Heart right ventricle (tissue), 16 donors: Measurements from ENCODE around the gene EGR1. TPM values are rescaled to one million over a fixed set of nuclear protein-coding genes. Genes with fewer than 3 reads are reported as not detected.

ENCODE experiments used
- ATAC-seq, 8 donors: fragments of 200-7000 bp; cut with Tn5 transposase; one replicate each; pipeline ENCODE4 v1.9.1; 2020; ENCODE audit warnings: mild to moderate bottlenecking in 8 of 8, moderate library complexity in 8 of 8, moderate number of reproducible peaks in 1 of 8
- DNase-seq, 2 donors: peaks; one replicate each; pipeline ENCODE4 v3.0.0-alpha.2; 2020
- H3K27ac ChIP-seq, 10 donors: fragments of 200-600 bp; sonication (generic) in 2 of 10; one replicate each; pipeline versions ENCODE4 v1.5.0 to v1.8.0; 2020 to 2022; ENCODE audit warnings: mild to moderate bottlenecking in 3 of 10
- H3K27me3 ChIP-seq, 7 donors: fragments of 200-600 bp; one replicate each; pipeline ENCODE4 v1.8.0; 2021 to 2022; ENCODE audit warnings: mild to moderate bottlenecking in 2 of 7
- H3K36me3 ChIP-seq, 9 donors: fragments of 200-600 bp; sonication (generic) in 1 of 9; one replicate each; pipeline versions ENCODE4 v1.5.0 to v1.8.0; 2020 to 2022; ENCODE audit warnings: mild to moderate bottlenecking in 2 of 9
- H3K4me1 ChIP-seq, 9 donors: fragments of 200-600 bp; sonication (generic) in 1 of 9; one replicate each; pipeline versions ENCODE4 v1.5.0 to v1.8.0; 2020 to 2022; ENCODE audit warnings: mild to moderate bottlenecking in 4 of 9
- H3K4me3 ChIP-seq, 10 donors: fragments of 200-600 bp; sonication (generic) in 2 of 10; one replicate each; pipeline versions ENCODE4 v1.5.0 to v1.8.0; 2020 to 2022; ENCODE audit warnings: mild to moderate bottlenecking in 7 of 10, moderate library complexity in 2 of 10
- H3K9me3 ChIP-seq, 11 donors: fragments of 200-600 bp in 10 of 11; sonication (generic) in 2 of 11; one replicate each; pipeline versions ENCODE4 v1.5.0 to v1.8.0; 2013 to 2022; ENCODE audit warnings: mild to moderate bottlenecking in 2 of 11, control low read depth in 1 of 11, moderate library complexity in 1 of 11
- CTCF ChIP-seq, 9 donors: fragments of 200-600 bp; sonication (generic) in 2 of 9; IDR thresholded peaks; one replicate each; pipeline versions ENCODE4 v1.5.0 to v1.8.0; 2021 to 2022; ENCODE audit warnings: antibody characterized with exemption in 9 of 9, mild to moderate bottlenecking in 5 of 9, moderate library complexity in 1 of 9
- WGBS, 2 donors: extraction: QIAGEN DNeasy Blood & Tissue Kit; methylation state at CpG; one replicate each; pipeline ENCODE4 v1.1.7; 2013; ENCODE audit warnings: inconsistent platforms in 1 of 2; 5-methylcytosine and 5-hydroxymethylcytosine counted together
- intact Hi-C, 10 donors: fragments of 100-400 bp; cut with DNase I; formaldehyde crosslinking; loops; one replicate each; pipeline versions ENCODE4 v1.11.1 to v1.14.2; 2022
- polyA plus RNA-seq, 2 donors: library from polyadenylated mRNA; stranded (reverse); fragments of 200-250 nt; gene quantifications; one replicate each; pipeline ENCODE4 v1.2.3, GENCODE V29; 2013
- total RNA-seq, 10 donors: library from RNA; stranded (reverse); fragmentation: NEBNext Ultra II Directional in 3 of 10; extraction: Animal tissue kit (Norgen Biotek cat#: 25700) in 3 of 10; gene quantifications; one replicate each; pipeline versions ENCODE4 v1.2.1 to v1.2.4, GENCODE V29; 2021 to 2023
- donor health status: Arrhythmogenic right ventricular cardiomyopathy.
- donor health status: ischemic (EF 13 %, LVEDD 7.1; RV severe dilation, severe dysfunction).
- donor health status: healthy with polysubstance abuse.
- donor health status: DM: no; HTN: yes; CAD: no.
- donor health status: DM: no; HTN: no; CAD: no.
- donor health status: ischemic (EF 25% LVEDD 6.9; RV normal size, moderate dysfunction).
- donor health status: ischemic (EF 25% LVEDD 5.7; RV mildly dilated, moderate dysfunction).
- donor health status: healthy.
- donor health status: DM: yes; HTN: yes; CAD: no.
- donor health status: Ischemic cardiomyopathy.
- donor health status: ischemic (EF 35%, LVEDD 5.7; RV mildly dilated, moderate dysfunction).
- donor health status: nonischemic (EF 11% LVEDD 7.7; RV severe dilation, severe dysfunction).
- donor health status: DM: yes; HTN: yes; CAD: no.
- donor health status: PGD.
- donor health status: ischemic (EF 29% LVEDD 5.4; RV normal size, mild dysfunction).
- donor health status: nonischemic (EF 23%, LVEDD 6.1; RV moderate dilation, normal function).

EGR1 gene
- total and polyA plus RNA-seq, 12 donors: 5.2 to 164 (median 33.7) TPM

GRCh38 chr5:138463419-138464007 is 1.8 kb upstream of the EGR1 start:
- peaks cover 0 to 24% (median 19%) of the 10 kb centered on the region in 9 donors for H3K36me3 ChIP-seq
- 17 to 19% methylated on average over 21 of the region's 21 CpGs for WGBS, 2 donors
- H3K27ac ChIP-seq: peak overlapping the region; percentile 93 to 99 (median 96)
- TF ChIP-seq CTCF (IDR thresholded peaks at IDR 0.05): no peak
- DNase-seq: no peak
- peak overlapping the region; percentile 49 to 98 (median 76) for H3K4me3 ChIP-seq
- peak in 4 of 8 donors; percentile 9 to 34 (median 29) for ATAC-seq
- peaks cover 6 to 74% (median 72%) of the 10 kb centered on the region in 9 donors for H3K4me1 ChIP-seq
- intact Hi-C loops: loop anchor here in 4 of 10 donors (1.0 to 10.0 kb wide), 3 partner anchors 41 to 81 kb away; partner anchors contain the start of gene ETF1 (in 4 of the 4)
- H3K27me3 ChIP-seq: no peaks in the 10 kb centered on the region
- no peaks in the 10 kb centered on the region for H3K9me3 ChIP-seq

- peak; percentile 95 to 98 for DNase-seq
- TF ChIP-seq CTCF (IDR thresholded peaks at IDR 0.05): peak; percentile 84 to 98 (median 94)
- Histone ChIP-seq H3K27me3 (no peaks in the 10 kb centered on the region), H3K36me3 (peaks cover 0 to 26% (median 19%) of the 10 kb centered on the region in 9 donors), H3K4me1 (peaks cover 2 to 70% (median 67%) of the 10 kb centered on the region in 9 donors), H3K27ac (peak overlapping the region; percentile 93 to 99 (median 96)), H3K9me3 (no peaks in the 10 kb centered on the region), H3K4me3 (peak overlapping the region; percentile 57 to 98 (median 76))
- 0% methylated on average over 34 of the region's 34 CpGs for WGBS, 2 donors
- intact Hi-C loops: loop anchor here in 4 of 10 donors (1.0 to 10.0 kb wide), 3 partner anchors 40 to 81 kb away; partner anchors contain the start of gene ETF1 (in 4 of the 4)
- peak; percentile 72 to 89 (median 86) for ATAC-seq
Measured at GRCh38 chr5:138464008-138464387, 1.3 kb upstream of the EGR1 start.

GRCh38 chr5:138464388-138465260 is 655 bp upstream of the EGR1 start:
- Histone ChIP-seq H3K9me3 (no peaks in the 10 kb centered on the region), H3K4me3 (peak overlapping the region; percentile 57 to 98 (median 76)), H3K4me1 (peaks cover 2 to 63% (median 60%) of the 10 kb centered on the region in 9 donors), H3K27ac (peak overlapping the region; percentile 93 to 99 (median 96)), H3K36me3 (peaks cover 0 to 27% (median 19%) of the 10 kb centered on the region in 9 donors), H3K27me3 (no peaks in the 10 kb centered on the region)
- DNase-seq (peak; percentile 91 to 98), ATAC-seq (peak; percentile 81 to 94 (median 85))
- peak in 6 of 9 donors; percentile 16 to 62 (median 38) for TF ChIP-seq CTCF (IDR thresholded peaks at IDR 0.05)
- intact Hi-C loops: loop anchor here in 5 of 10 donors (1.0 to 10.0 kb wide), 5 partner anchors 28 to 80 kb away; partner anchors contain the start of gene ETF1 (in 4 of the 5)
- WGBS, 2 donors: 0 to 1% methylated on average over 64 of the region's 64 CpGs
